Kidney (tissue), 14 donors: ENCODE data around the gene RSPH6A. TPM values are rescaled to one million over a fixed set of nuclear protein-coding genes. Genes with fewer than 3 reads are reported as not detected.
A peak's percentile ranks its signal among the peaks of the same experiment; 100 is the strongest.

Source experiments
- DNase-seq, 5 donors: peaks; one replicate each; pipeline ENCODE4 v3.0.0-alpha.2; 2013 to 2020
- FAIRE-seq: peaks from 2 replicates; lab custom pipeline; 2012; peaks lifted over from hg19 to GRCh38; lab: Jason Lieb, UNC
- H3K27ac ChIP-seq, 2 donors: one replicate each; pipeline ENCODE4 v1.7.0; 2013; ENCODE audit warnings: low read depth in 2 of 2, low read length in 2 of 2, inconsistent platforms in 1 of 2
- H3K27me3 ChIP-seq: one replicate; pipeline ENCODE4 v1.7.1; 2013; ENCODE audit warnings: low read length, inconsistent platforms; ENCODE audit not compliant: control insufficient read depth, insufficient read depth
- H3K36me3 ChIP-seq, 3 donors: one replicate each; pipeline versions ENCODE4 v1.7.0 to v1.7.1; 2013; ENCODE audit warnings: low read length in 3 of 3, control low read depth in 1 of 3, inconsistent platforms in 1 of 3; ENCODE audit not compliant: insufficient read depth in 3 of 3, control insufficient read depth in 2 of 3
- H3K4me1 ChIP-seq, 3 donors: one replicate each; pipeline versions ENCODE4 v1.7.0 to v1.7.1; 2013; ENCODE audit warnings: low read length in 3 of 3, inconsistent platforms in 1 of 3, low read depth in 1 of 3; ENCODE audit not compliant: control insufficient read depth in 2 of 3, insufficient read depth in 2 of 3
- H3K4me3 ChIP-seq, 3 donors: one replicate each; pipeline versions ENCODE4 v1.7.0 to v1.8.1; 2013; ENCODE audit warnings: low read length in 3 of 3, control low read depth in 1 of 3, inconsistent platforms in 1 of 3
- H3K9ac ChIP-seq, 3 donors: one replicate each; pipeline versions ENCODE4 v1.7.0 to v1.7.1; 2013; ENCODE audit warnings: low read length in 3 of 3, control low read depth in 1 of 3, inconsistent platforms in 1 of 3
- H3K9me3 ChIP-seq, 3 donors: one replicate each; pipeline versions ENCODE4 v1.7.0 to v1.7.1; 2013; ENCODE audit warnings: low read length in 3 of 3, control low read depth in 1 of 3, inconsistent platforms in 1 of 3; ENCODE audit not compliant: control insufficient read depth in 2 of 3, insufficient read depth in 1 of 3
- intact Hi-C: fragments of 100-400 bp; cut with DNase I; formaldehyde crosslinking; loops from one replicate; pipeline ENCODE4 v1.11.1; 2022
- polyA plus RNA-seq: library from polyadenylated mRNA; stranded (reverse); fragments of 350-450 nt; fragmentation: Illumina TruSeq; extraction: RNeasy Lipid Tissue Mini Kit (QIAGEN cat#74804); gene quantifications from one replicate; pipeline ENCODE4 v1.2.3, GENCODE V29; 2014; ENCODE audit warnings: low read depth, low replicate concordance; ENCODE audit not compliant: insufficient read depth
- total RNA-seq: library from RNA; stranded (reverse); fragmentation: NEBNext Ultra II Directional; extraction: Animal tissue kit (Norgen Biotek cat#: 25700); gene quantifications from one replicate; pipeline ENCODE4 v1.2.1, GENCODE V29; 2021
- TF ChIP-seq, protein P1 (sequence below): IDR thresholded peaks from 3 replicates; pipeline ENCODE4 v1.5.1; 2012; ENCODE audit warnings: mild to moderate bottlenecking, moderate library complexity, borderline replicate concordance; ENCODE audit not compliant: insufficient read depth; ENCODE audit errors: extremely low read depth
- donor health status: control.
- donor health status: control.
- donor health status: control.
- donor health status: control.
- donor health status: control.
- donor health status: DM: yes; HTN: yes; CAD: no.
- donor health status: Normal renal cell carcinoma (clear cell type).

RSPH6A gene
- total and polyA plus RNA-seq, 2 donors from 2014 or later, result 0.13 TPM; not detected in 1

DNA sequence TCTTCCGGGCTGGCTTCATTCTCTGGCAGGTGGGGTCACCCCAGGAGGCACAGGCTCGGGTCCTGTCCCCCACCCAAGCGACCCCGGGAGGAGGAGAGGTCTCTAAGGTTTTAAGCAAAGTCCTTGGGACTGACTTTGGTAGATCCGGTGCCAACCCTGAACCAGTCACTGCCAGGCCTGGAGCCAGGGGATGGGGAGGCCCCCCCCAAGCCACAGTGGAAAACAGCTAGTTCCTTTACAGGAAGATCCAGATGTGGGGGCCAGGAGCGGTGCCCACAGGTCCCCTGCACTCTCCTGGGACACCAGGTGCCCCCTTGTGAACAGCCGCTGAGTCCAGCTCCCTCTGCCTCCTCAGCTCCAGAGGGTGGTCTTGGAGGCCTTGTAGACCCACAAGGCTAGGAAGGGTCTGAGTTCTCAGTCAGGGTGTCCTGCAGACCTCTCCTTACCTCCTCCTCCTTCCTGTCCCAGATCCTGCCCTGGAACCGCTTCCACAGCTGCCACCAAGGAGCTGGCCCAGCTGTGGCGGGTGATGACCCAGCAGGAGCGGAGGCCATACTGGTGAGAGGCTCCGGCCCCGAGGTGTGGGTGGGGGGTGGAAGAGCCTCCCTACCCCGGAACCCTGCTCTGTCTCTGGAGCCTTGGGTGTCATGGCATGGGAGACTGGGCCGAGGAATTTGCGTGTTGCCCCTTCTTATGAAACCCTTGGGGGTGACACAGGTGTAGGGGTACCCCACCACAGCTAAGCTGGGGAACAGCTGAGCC is 52.1 kb downstream of the RSPH6A start:
- Histone ChIP-seq H3K4me3 (no peak overlapping the region), H3K4me1 (peaks cover 0 to 18% (median 0%) of the 10 kb centered on the region in 3 donors), H3K27ac (no peak overlapping the region), H3K27me3 (no peaks in the 10 kb centered on the region), H3K9ac (peak overlapping the region in 1 of 3 donors; percentile 58), H3K9me3 (no peaks in the 10 kb centered on the region), H3K36me3 (no peaks in the 10 kb centered on the region)
- TF ChIP-seq, protein P1, sequence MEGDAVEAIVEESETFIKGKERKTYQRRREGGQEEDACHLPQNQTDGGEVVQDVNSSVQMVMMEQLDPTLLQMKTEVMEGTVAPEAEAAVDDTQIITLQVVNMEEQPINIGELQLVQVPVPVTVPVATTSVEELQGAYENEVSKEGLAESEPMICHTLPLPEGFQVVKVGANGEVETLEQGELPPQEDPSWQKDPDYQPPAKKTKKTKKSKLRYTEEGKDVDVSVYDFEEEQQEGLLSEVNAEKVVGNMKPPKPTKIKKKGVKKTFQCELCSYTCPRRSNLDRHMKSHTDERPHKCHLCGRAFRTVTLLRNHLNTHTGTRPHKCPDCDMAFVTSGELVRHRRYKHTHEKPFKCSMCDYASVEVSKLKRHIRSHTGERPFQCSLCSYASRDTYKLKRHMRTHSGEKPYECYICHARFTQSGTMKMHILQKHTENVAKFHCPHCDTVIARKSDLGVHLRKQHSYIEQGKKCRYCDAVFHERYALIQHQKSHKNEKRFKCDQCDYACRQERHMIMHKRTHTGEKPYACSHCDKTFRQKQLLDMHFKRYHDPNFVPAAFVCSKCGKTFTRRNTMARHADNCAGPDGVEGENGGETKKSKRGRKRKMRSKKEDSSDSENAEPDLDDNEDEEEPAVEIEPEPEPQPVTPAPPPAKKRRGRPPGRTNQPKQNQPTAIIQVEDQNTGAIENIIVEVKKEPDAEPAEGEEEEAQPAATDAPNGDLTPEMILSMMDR, result no peak
- DNase-seq (peak in 1 of 5 donors; percentile 64), FAIRE-seq (no peak)
- intact Hi-C loops, result no loop called here

DNA sequence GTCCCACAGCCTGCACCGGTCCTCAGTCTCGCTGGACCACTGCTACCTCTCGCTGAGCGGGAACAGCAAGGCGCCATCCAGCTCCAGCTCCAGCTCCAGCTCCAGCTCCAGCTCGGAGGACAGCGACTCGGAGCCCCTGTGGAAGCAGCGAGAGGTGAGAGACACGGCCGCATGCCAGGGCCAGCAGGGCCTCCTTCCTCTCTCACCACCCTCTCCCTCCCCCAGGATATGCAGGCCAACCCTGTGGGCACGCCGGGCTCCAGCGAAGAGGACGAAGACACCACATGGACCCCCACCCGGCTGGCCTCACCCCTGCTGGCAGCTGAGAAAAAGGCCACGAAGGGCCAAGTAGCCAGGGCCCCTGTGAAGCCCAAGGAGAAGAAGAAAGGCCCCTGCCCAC is 53.4 kb downstream of the RSPH6A start:
- Histone ChIP-seq H3K27me3 (no peaks in the 10 kb centered on the region), H3K4me3 (no peak overlapping the region), H3K27ac (no peak overlapping the region), H3K4me1 (peaks cover 0 to 15% (median 0%) of the 10 kb centered on the region in 3 donors), H3K9me3 (no peaks in the 10 kb centered on the region), H3K36me3 (no peaks in the 10 kb centered on the region), H3K9ac (no peak overlapping the region)
- TF ChIP-seq, protein P1, result no peak
- FAIRE-seq, result no peak
- no peak for DNase-seq
- intact Hi-C loops, result no loop called here

DNA sequence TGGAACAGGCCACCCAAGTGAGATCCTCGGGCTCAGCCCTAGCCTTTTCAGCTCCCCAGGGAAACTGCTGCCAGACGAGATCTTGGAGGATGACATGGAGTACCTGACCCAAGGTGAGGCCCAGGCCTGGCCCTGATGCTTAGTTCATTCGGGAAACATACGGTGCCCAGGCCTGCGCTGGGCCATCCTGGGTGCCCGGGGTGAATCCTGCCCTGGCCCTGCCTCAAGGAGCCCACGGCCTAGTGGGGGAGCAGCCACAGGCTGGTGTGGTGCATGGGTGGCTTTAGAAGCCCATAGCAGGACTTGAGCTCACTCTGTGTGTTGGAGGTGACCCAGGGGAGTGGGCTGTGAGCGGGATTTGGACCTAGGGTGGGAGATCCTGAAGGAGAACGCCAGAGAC is 56.2 kb downstream of the RSPH6A start:
- Histone ChIP-seq H3K27ac (no peak overlapping the region), H3K4me3 (no peak overlapping the region), H3K36me3 (no peaks in the 10 kb centered on the region), H3K4me1 (peaks cover 0 to 4% (median 0%) of the 10 kb centered on the region in 3 donors), H3K9ac (no peak overlapping the region), H3K9me3 (no peaks in the 10 kb centered on the region), H3K27me3 (no peaks in the 10 kb centered on the region)
- FAIRE-seq (no peak), DNase-seq (no peak)
- intact Hi-C loops, result no loop called here
- TF ChIP-seq, protein P1, result no peak

DNA sequence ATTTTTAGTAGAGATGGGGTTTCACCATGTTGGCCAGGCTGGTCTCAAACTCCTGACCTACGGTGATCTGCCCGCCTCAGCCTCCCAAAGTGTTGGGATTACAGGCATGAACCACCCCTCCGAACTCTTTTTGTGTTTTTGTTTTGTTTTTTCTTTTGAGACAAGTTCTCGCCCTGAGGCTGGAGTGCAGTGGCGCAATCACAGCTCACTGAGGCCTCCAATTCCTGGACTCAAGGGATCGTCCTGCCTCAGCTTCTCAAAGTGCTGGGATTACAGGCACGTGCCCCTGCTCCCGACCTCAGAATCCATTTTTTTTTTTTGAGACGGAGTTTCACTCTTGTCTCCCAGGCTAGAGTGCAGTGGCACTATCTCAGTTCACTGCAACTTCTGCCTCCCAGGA is 57.4 kb downstream of the RSPH6A start:
- H3K4me3 ChIP-seq, result no peak overlapping the region
- TF ChIP-seq, protein P1, result no peak
- no peaks in the 10 kb centered on the region for H3K27me3 ChIP-seq
- H3K27ac ChIP-seq, result no peak overlapping the region
- no peak overlapping the region for H3K9ac ChIP-seq
- intact Hi-C loops, result no loop called here
- H3K36me3 ChIP-seq, result no peaks in the 10 kb centered on the region
- FAIRE-seq (no peak), DNase-seq (no peak)
- no peaks in the 10 kb centered on the region for H3K9me3 ChIP-seq
- H3K4me1 ChIP-seq, result no peaks in the 10 kb centered on the region
